Astrocyte of the spinal cord (primary cell): Measurements from ENCODE around the gene TP53I11.

ENCODE experiments used
- DNase-seq: peaks from one replicate; pipeline ENCODE4 v3.0.0; 2011; ENCODE audit warnings: low read depth, low spot score
- H3K4me3 ChIP-seq: 2 replicates; pipeline ENCODE4 v1.5.1; 2011; ENCODE audit warnings: low read depth, mild to moderate bottlenecking, low read length, moderate library complexity
- in situ Hi-C: cut with HindIII; loops from 2 replicates; pipeline ENCODE4 v1.10.0; 2017; ENCODE audit warnings: low sequenced_read_pairs
- TF ChIP-seq, protein P1 (sequence below): IDR thresholded peaks from 2 replicates; pipeline ENCODE4 v1.5.1; 2012; ENCODE audit warnings: low read depth, mild to moderate bottlenecking, low read length, inconsistent platforms

TP53I11 gene

DNA sequence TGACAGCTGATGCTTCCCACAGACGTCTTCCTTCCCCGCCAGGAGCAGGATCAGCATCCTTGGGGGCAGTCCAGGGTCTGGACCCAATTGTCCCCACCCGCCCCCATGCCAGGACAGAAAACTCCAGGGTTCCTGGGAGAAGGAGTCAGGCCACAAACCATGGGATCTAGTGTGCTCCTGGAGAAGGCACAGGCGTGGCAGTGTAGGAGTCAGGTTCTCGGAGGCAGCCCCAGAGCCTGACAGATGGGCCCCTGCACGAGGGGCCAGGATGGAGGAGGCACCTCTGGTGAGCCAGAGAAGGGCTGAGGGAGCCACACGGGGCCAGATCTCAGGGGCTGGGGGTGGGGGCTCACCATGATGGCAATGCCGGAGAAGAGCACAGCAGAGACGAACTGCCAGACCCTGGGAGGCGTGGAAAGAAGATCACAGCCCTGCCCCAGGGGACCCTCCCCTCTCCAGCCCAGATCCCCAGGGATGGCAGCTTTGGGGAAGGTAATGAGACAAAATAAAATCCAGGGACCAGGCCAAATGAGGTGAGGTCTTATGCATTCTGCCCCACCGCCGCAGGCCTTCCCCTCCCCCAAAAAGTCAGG, 13.6 kb downstream of the TP53I11 start:
- in situ Hi-C loops, result no loop called here
- H3K4me3 ChIP-seq, result no peak overlapping the region
- TF ChIP-seq, protein P1, sequence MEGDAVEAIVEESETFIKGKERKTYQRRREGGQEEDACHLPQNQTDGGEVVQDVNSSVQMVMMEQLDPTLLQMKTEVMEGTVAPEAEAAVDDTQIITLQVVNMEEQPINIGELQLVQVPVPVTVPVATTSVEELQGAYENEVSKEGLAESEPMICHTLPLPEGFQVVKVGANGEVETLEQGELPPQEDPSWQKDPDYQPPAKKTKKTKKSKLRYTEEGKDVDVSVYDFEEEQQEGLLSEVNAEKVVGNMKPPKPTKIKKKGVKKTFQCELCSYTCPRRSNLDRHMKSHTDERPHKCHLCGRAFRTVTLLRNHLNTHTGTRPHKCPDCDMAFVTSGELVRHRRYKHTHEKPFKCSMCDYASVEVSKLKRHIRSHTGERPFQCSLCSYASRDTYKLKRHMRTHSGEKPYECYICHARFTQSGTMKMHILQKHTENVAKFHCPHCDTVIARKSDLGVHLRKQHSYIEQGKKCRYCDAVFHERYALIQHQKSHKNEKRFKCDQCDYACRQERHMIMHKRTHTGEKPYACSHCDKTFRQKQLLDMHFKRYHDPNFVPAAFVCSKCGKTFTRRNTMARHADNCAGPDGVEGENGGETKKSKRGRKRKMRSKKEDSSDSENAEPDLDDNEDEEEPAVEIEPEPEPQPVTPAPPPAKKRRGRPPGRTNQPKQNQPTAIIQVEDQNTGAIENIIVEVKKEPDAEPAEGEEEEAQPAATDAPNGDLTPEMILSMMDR, result no peak
- no peak for DNase-seq

DNA sequence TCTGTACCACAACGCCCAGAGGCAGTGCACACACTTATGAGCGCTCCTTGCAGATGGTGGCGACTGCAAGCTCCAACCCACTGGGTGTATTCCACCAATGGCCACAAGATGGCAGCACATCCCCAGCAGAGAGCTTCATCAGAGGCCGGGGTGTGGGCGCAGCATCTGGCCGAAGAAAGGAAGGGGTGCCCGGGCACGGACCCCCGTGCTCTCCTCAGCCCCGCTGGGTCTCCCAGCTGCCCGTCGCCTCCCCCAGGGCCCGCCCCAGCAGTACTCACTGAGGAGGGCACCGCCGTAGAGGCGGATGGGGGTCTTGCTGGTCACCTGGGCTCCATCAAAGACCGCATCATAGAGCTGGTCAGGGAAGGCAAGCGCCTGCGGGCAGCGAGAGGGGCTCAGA, 14.2 kb downstream of the TP53I11 start:
- in situ Hi-C loops, result no loop called here
- H3K4me3 ChIP-seq, result no peak overlapping the region
- peak; percentile 76 for DNase-seq
- TF ChIP-seq, protein P1, result peak; percentile 92

DNA sequence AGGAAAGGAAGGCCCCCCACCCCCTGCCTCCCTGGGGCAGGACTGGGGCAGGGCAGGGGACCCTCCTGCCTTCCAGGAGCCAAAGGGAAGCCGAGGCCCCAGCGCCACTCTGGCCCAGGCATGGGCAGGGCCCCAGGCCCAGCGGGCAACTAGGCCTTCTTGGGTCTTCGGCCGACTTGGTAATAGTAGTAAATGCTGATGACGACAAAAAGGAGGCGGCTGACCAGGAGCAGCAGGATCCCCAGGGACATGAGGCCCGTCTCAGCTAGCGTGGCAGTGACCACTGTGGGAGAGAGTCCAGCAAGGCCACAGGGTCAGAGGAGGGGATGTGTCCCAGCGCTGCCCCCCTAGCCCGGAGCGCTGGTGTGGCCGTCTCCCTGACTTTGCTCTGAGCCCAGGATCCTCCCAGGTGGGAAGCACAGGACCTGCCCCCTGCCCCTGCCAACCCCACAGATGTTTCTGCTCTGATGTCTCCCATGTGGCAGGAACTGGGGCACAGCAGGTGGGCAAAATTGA, 15.9 kb downstream of the TP53I11 start:
- no peak for DNase-seq
- no peak overlapping the region for H3K4me3 ChIP-seq
- in situ Hi-C loops, result no loop called here
- TF ChIP-seq, protein P1, result no peak

DNA sequence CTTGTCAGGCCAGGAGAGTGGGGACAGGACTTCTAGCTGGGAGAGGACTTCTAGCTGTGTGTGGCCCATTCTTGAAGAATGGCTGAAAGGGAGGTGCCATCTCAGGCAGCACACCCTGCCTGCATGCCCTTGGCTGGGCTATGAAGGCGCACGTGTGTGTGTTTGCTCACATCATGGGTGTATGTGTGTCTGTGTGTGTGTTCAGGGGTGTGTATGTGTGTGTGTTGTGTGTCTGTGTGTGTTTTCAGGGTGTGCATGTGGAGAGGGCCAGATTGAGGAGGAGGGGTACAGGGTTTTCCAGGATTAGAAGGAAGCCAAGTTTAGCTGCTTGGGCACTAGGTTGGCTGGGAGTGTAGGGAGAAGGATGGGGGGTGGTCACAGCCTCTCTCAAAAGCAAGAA, 16.6 kb downstream of the TP53I11 start:
- H3K4me3 ChIP-seq, result no peak overlapping the region
- no peak for DNase-seq
- in situ Hi-C loops, result no loop called here
- TF ChIP-seq, protein P1, result no peak

DNA sequence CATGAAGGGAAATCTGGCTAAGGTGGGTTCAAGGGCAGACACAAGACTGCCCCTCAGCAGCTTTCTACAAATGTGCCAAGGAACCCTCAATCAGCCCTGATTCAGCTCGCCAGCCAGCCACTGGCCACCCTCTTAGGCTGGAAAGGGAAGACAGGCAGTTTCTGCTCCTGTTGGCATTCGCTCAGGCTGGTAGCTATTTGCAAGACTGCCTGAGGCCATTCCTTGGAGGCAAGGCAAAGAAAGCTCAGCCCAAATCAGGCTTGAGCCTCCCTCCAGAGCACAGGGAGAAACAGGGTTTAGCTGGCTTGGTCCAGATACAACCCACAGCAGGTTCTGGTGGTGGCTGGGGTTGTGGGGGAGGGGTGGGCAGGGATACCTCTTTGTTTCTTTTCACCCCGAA, 19.2 kb downstream of the TP53I11 start:
- in situ Hi-C loops, result no loop called here
- TF ChIP-seq, protein P1, result no peak
- no peak overlapping the region for H3K4me3 ChIP-seq
- no peak for DNase-seq

DNA sequence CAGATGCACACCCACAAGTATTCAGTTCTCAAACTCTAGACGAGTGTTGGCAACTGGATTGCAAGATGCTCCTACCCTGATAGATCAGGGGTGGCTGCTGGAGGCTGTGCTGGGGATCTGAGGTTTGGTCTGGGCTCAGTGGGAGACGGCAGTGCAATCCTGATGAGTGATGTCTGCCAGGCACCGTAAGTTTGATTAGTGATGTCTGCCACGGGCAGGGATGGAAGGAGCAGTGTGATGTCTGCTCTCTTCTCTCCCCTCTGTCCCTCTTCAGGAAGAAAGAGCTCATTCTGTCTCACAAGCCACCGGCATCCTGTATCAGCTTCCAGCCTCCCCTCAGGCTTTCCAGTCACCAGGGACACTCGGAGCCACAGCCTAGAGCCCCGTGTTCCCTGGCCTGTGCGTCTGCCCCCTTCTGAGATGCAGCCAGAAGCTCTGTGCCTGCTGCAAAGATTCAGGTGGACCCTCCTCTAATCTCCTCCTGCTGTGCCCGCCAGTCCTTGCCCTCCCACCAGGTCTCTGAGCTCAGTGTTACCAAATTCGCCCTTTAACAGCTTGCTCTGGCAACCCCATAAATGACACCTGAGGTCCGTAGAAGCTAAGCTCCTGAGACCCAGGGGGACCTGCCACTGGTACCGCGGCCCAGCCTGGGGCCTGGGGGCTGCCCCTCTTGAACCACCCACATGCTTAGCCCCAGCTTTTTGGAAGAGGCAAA, 19.9 kb downstream of the TP53I11 start:
- in situ Hi-C loops, result no loop called here
- no peak for DNase-seq
- TF ChIP-seq, protein P1, result no peak
- no peak overlapping the region for H3K4me3 ChIP-seq
